Activated CD4-positive, alpha-beta memory T cell treated with anti-CD3 and anti-CD28 coated beads, Interleukin-2, amount 10 ng/mL, durations not matched to agents 7 days and 5 days (primary cell): ENCODE data around the gene CCNT2. TPM values are rescaled to one million over a fixed set of nuclear protein-coding genes. Genes with fewer than 3 reads are reported as not detected.

ENCODE experiments used
- CTCF ChIA-PET: fragments of 350-600 bp; sonication (Branson Sonifier 250); formaldehyde crosslinking; loops from one replicate; lab custom pipeline; 2021; ENCODE audit warnings: antibody characterized with exemption, inconsistent platforms; lab: Charles Lee
- POLR2A ChIA-PET: fragments of 350-600 bp; sonication (Branson Sonifier 250); formaldehyde crosslinking; loops from one replicate; lab custom pipeline; 2021; ENCODE audit warnings: antibody characterized with exemption; lab: Charles Lee
- DNase-seq: peaks from one replicate; pipeline ENCODE4 v3.0.0-alpha.2; 2020
- H3K27ac Mint-ChIP-seq: one replicate; pipeline ENCODE4 v1.8.0; 2021; ENCODE audit warnings: mild to moderate bottlenecking, mixed read lengths
- H3K27me3 Mint-ChIP-seq: one replicate; pipeline ENCODE4 v1.8.0; 2021; ENCODE audit warnings: mixed read lengths
- H3K36me3 Mint-ChIP-seq: one replicate; pipeline ENCODE4 v1.8.0; 2021; ENCODE audit warnings: low read depth, mixed read lengths
- H3K4me1 Mint-ChIP-seq: one replicate; pipeline ENCODE4 v1.8.0; 2021; ENCODE audit warnings: mixed read lengths
- H3K4me3 Mint-ChIP-seq: one replicate; pipeline ENCODE4 v1.8.0; 2021; ENCODE audit warnings: mild to moderate bottlenecking, mixed read lengths
- H3K9me3 Mint-ChIP-seq: one replicate; pipeline ENCODE4 v1.8.0; 2021; ENCODE audit warnings: mixed read lengths
- total RNA-seq, 2 experiments: library from RNA; stranded (reverse); gene quantifications; one replicate each; pipeline ENCODE4 v1.2.3, GENCODE V29; 2021

The CCNT2 gene
- total RNA-seq, 2 experiments from 2014 or later: 35.8 to 37.4 TPM

- H3K9me3 Mint-ChIP-seq: no peaks in the 10 kb centered on the region
- POLR2A ChIA-PET: interaction anchor here (1.8 kb wide), 1 partner anchor 707 kb away, joined by 7 read pairs; no protein-coding TSS in a partner anchor
- H3K27ac Mint-ChIP-seq: no peak overlapping the region
These were observed 84.2 kb downstream of the CCNT2 start for GRCh38 chr2:135002836-135003235.

DNA sequence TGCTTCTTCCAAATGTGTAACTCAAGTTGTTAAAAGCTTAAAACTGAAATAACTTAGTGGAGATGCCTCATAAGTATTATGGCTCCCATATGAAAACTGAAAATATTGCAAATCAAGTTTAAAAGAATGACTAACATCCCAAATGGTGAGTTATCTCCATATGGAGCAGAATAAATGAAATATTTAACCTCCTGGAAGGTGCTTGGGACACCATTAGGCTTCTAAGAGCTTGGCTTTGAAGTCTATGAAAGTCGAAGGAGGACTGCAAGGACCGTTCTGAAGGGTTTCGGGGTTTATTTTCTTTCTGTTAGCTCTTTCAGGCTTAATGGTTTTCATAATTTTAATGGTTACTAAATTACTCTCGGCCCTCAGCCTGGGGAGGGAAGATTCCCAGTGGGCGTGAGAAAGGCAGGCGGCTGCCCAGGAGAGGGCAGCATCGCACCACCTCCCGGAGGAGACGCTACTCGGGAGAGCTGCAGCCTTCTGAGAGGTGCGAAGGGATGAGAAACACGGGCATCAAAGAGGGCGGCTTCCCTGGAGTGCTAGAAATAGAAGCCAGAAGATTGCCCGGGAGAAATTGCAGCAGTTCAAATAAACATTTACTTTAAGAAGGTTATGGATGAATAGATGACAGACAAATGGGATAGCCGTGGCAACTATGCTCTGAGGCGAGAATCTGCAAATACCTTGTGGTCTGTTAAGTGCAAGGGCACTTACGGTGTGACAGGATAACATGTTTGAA is 85.6 kb downstream of the CCNT2 start:
- ChIA-PET POLR2A (interaction anchor here (0.8 to 1.8 kb wide), 2 partner anchors 705 to 736 kb away, joined by 3 to 7 read pairs; no protein-coding TSS in a partner anchor), CTCF (interaction anchor here (0.7 to 6.2 kb wide), 36 partner anchors 9 to 832 kb away, joined by 3 to 82 read pairs (median 3); partner anchors contain the start of genes LCT, MAP3K19, R3HDM1 and RAB3GAP1)
- Mint-ChIP-seq H3K4me1 (peaks cover 3% of the 10 kb centered on the region), H3K9me3 (no peaks in the 10 kb centered on the region), H3K27me3 (peaks cover 24% of the 10 kb centered on the region), H3K4me3 (no peak overlapping the region), H3K27ac (no peak overlapping the region), H3K36me3 (no peaks in the 10 kb centered on the region)
- peak; percentile 73 for DNase-seq

More at GRCh38 chr2:135002836-135003235, 84.2 kb downstream of the CCNT2 start:
- Mint-ChIP-seq H3K4me1 (peaks cover 3% of the 10 kb centered on the region), H3K4me3 (no peak overlapping the region), H3K36me3 (no peaks in the 10 kb centered on the region), H3K27me3 (peaks cover 24% of the 10 kb centered on the region)
- DNase-seq: no peak
- CTCF ChIA-PET: interaction anchor here (1.5 to 6.2 kb wide), 3 partner anchors 44 to 706 kb away, joined by 3 to 82 read pairs (median 4); partner anchors contain the start of gene MAP3K19

- no peak for DNase-seq
- Mint-ChIP-seq H3K9me3 (no peaks in the 10 kb centered on the region), H3K4me3 (no peak overlapping the region), H3K4me1 (peaks cover 16% of the 10 kb centered on the region), H3K27me3 (peaks cover 20% of the 10 kb centered on the region), H3K27ac (no peak overlapping the region), H3K36me3 (no peaks in the 10 kb centered on the region)
- CTCF ChIA-PET: interaction anchor here (0.8 to 6.2 kb wide), 7 partner anchors 9 to 792 kb away, joined by 3 to 82 read pairs (median 3); no protein-coding TSS in a partner anchor
- POLR2A ChIA-PET: no interaction called here
These were observed 87.1 kb downstream of the CCNT2 start for GRCh38 chr2:135005753-135006152.

Other genes starting within 250 kb of the CCNT2 start
- gene TMEM163, start 199.8 kb upstream of the CCNT2 start, total RNA-seq: 1 to 10 TPM; 1.8 to 2.3 TPM
- gene ACMSD, start 80.2 kb upstream of the CCNT2 start, total RNA-seq: not detected
- not detected for gene MAP3K19, start 128.6 kb downstream of the CCNT2 start, total RNA-seq
- gene RAB3GAP1, start 133.5 kb downstream of the CCNT2 start, total RNA-seq: 10 to 100 TPM; 22.9 to 23.0 TPM